GM12874 (cell line): ENCODE measurements around the gene GMDS.

Source experiments
- CTCF ChIP-seq: IDR thresholded peaks from 2 replicates; pipeline ENCODE4 v1.5.1; 2011; ENCODE audit warnings: low read depth, mild to moderate bottlenecking, control low read depth, low read length, moderate library complexity; ENCODE audit not compliant: insufficient read depth

Gene GMDS

GRCh38 chr6:2237001-2237400, 8.4 kb downstream of the GMDS start:
- TF ChIP-seq CTCF: no peak

GRCh38 chr6:2235777-2236495, 9.5 kb downstream of the GMDS start:
- TF ChIP-seq CTCF: no peak

GRCh38 chr6:2232445-2232844, 13.0 kb downstream of the GMDS start:
- TF ChIP-seq CTCF: no peak

- TF ChIP-seq CTCF: no peak
These were observed 14.0 kb downstream of the GMDS start for GRCh38 chr6:2231438-2231837.

GRCh38 chr6:2230659-2231277, 14.6 kb downstream of the GMDS start:
- TF ChIP-seq CTCF: no peak

GRCh38 chr6:2229742-2230141, 15.7 kb downstream of the GMDS start:
- no peak for TF ChIP-seq CTCF

GRCh38 chr6:2229039-2229438, 16.4 kb downstream of the GMDS start:
- TF ChIP-seq CTCF: no peak
